NT2/D1 (cell line): ENCODE measurements around the gene MCHR2.

Source experiments
- SUZ12 ChIP-seq: IDR thresholded peaks from 2 replicates; pipeline ENCODE4 v1.6.1; 2011; ENCODE audit not compliant: insufficient read length, insufficient read depth; ENCODE audit errors: extremely low read depth
- YY1 ChIP-seq: IDR thresholded peaks from 2 replicates; pipeline ENCODE4 v1.6.1; 2011; ENCODE audit not compliant: insufficient read length, insufficient read depth

DNA sequence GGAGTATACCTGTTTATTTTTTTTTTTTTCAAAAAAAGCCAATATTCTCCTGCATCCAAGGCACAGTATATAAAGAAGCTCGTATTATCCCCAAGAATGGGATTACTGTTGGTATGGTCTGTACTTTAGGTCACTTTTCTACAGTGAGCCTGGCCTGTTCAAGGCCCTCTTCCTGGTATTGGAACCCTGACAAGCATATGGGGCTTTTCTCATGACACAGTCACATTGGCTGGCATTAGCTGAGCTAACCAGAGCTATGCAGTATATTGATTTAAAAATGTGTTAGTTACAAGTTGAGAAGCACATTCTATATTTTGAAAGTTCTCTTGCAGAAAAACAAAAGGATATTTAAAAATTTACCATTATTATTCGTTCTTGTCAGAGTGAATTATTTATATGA is 48.0 kb downstream of the MCHR2 start:
- TF ChIP-seq SUZ12, result no peak
- TF ChIP-seq YY1, result no peak
